Osteocyte (in vitro differentiated cells): Measurements from ENCODE around the gene TCEAL4. TPM values are rescaled to one million over a fixed set of nuclear protein-coding genes. Genes with fewer than 3 reads are reported as not detected.
A peak's percentile ranks its signal among the peaks of the same experiment; 100 is the strongest.

Source experiments
- DNase-seq: peaks from one replicate; pipeline ENCODE4 v3.0.0; 2021; ENCODE audit warnings: mixed read lengths; ENCODE audit not compliant: unreplicated experiment; ENCODE audit errors: extremely low spot score
- H3K27ac Mint-ChIP-seq: one replicate; pipeline ENCODE4 v1.8.0; 2021; ENCODE audit warnings: mild to moderate bottlenecking, mixed read lengths; ENCODE audit not compliant: unreplicated experiment
- H3K27me3 Mint-ChIP-seq: one replicate; pipeline ENCODE4 v1.8.0; 2021; ENCODE audit warnings: mixed read lengths; ENCODE audit not compliant: unreplicated experiment
- H3K36me3 Mint-ChIP-seq: one replicate; pipeline ENCODE4 v1.8.0; 2021; ENCODE audit warnings: mixed read lengths; ENCODE audit not compliant: unreplicated experiment
- H3K4me1 Mint-ChIP-seq: one replicate; pipeline ENCODE4 v1.8.0; 2021; ENCODE audit warnings: mixed read lengths; ENCODE audit not compliant: unreplicated experiment
- H3K4me3 Mint-ChIP-seq: one replicate; pipeline ENCODE4 v1.8.0; 2021; ENCODE audit warnings: mild to moderate bottlenecking, moderate library complexity, mixed read lengths; ENCODE audit not compliant: unreplicated experiment
- H3K9me3 Mint-ChIP-seq: one replicate; pipeline ENCODE4 v1.8.0; 2021; ENCODE audit warnings: mixed read lengths; ENCODE audit not compliant: unreplicated experiment
- total RNA-seq: library from RNA; stranded (reverse); gene quantifications from 2 replicates; pipeline ENCODE4 v1.2.1, GENCODE V29; 2021
- TF ChIP-seq, protein P1 (sequence below): fragments of 200-600 bp; sonication (generic); IDR thresholded peaks from 2 replicates; pipeline ENCODE4 v1.5.0; 2021; ENCODE audit warnings: antibody characterized with exemption, mild to moderate bottlenecking, moderate library complexity

Gene TCEAL4
- total RNA-seq, 1 donor from 2014 or later, result 96.4 TPM

DNA sequence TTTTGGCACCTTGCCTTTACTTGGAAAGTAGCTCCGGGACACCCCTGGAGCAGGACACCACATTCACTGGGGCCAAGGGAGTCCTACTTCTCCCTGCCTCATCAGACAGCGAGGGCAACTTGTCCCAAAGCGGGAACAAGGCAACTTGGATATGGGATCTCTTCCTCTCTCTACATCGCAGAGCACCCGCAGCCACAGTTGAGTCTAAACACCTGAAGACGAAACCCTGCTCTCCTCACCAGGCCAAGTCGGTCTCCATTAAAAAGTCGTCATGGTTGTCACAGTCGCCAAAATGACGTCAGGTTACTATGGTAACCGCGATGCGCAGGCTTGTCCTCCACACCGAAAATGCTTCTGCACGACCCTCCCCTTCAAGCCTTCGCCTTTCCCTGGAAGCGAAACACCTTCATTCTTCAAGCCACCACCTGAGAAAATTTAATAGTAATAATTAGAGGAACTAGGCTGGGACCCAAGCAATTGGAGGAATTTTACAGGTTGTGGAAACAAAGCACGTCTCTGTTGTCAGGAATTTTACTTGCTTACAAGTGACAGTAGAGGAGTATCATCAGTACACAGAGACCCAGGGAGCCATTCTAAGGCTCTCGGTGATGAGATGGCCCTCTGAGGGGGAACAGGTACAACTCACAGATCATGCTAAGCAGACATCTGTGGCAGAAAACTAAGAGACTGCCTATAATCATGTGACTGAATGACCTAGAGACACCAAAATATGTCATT, 30.5 kb upstream of the TCEAL4 start:
- Mint-ChIP-seq H3K4me3 (peak overlapping the region; percentile 81), H3K9me3 (no peaks in the 10 kb centered on the region)

GRCh38 chrX:103556963-103557612, 28.2 kb upstream of the TCEAL4 start:
- no peak for DNase-seq
- H3K4me3 Mint-ChIP-seq, result no peak overlapping the region

More for the DNA sequence above, 30.5 kb upstream of the TCEAL4 start:
- H3K27me3 Mint-ChIP-seq, result no peaks in the 10 kb centered on the region
- no peak for DNase-seq
- peaks cover 6% of the 10 kb centered on the region for H3K4me1 Mint-ChIP-seq
- no peaks in the 10 kb centered on the region for H3K36me3 Mint-ChIP-seq
- TF ChIP-seq, protein P1, sequence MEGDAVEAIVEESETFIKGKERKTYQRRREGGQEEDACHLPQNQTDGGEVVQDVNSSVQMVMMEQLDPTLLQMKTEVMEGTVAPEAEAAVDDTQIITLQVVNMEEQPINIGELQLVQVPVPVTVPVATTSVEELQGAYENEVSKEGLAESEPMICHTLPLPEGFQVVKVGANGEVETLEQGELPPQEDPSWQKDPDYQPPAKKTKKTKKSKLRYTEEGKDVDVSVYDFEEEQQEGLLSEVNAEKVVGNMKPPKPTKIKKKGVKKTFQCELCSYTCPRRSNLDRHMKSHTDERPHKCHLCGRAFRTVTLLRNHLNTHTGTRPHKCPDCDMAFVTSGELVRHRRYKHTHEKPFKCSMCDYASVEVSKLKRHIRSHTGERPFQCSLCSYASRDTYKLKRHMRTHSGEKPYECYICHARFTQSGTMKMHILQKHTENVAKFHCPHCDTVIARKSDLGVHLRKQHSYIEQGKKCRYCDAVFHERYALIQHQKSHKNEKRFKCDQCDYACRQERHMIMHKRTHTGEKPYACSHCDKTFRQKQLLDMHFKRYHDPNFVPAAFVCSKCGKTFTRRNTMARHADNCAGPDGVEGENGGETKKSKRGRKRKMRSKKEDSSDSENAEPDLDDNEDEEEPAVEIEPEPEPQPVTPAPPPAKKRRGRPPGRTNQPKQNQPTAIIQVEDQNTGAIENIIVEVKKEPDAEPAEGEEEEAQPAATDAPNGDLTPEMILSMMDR, result no peak
- peak overlapping the region; percentile 92 for H3K27ac Mint-ChIP-seq

DNA sequence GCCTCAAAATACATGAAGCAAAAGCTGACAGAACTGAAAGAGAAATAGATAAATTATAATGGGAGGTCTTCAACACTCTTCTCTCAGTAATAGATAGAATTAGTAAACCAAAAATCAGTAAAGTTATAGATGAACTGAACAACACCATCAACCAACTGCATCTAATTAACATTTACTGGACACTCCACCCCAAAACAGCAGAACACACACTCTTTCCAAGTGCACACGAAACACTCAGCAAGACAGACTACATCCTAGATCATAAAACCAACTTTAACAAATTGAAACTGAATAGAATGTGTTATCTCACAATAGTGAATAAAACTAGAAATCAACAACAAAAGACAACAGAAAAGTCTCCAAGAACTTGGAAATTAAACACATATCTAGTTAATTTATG, 25.1 kb upstream of the TCEAL4 start:
- Mint-ChIP-seq H3K27me3 (no peaks in the 10 kb centered on the region), H3K4me1 (no peaks in the 10 kb centered on the region), H3K27ac (no peak overlapping the region), H3K9me3 (no peaks in the 10 kb centered on the region), H3K36me3 (no peaks in the 10 kb centered on the region), H3K4me3 (no peak overlapping the region)
- TF ChIP-seq, protein P1, result no peak
- no peak for DNase-seq

More at GRCh38 chrX:103556963-103557612, 28.2 kb upstream of the TCEAL4 start:
- Mint-ChIP-seq H3K9me3 (no peaks in the 10 kb centered on the region), H3K36me3 (no peaks in the 10 kb centered on the region), H3K27me3 (no peaks in the 10 kb centered on the region), H3K27ac (no peak overlapping the region), H3K4me1 (peaks cover 6% of the 10 kb centered on the region)
- TF ChIP-seq, protein P1, result no peak

GRCh38 chrX:103562801-103563200, 22.5 kb upstream of the TCEAL4 start:
- DNase-seq, result no peak
- Mint-ChIP-seq H3K4me3 (no peak overlapping the region), H3K9me3 (no peaks in the 10 kb centered on the region), H3K36me3 (no peaks in the 10 kb centered on the region), H3K4me1 (no peaks in the 10 kb centered on the region), H3K27me3 (no peaks in the 10 kb centered on the region), H3K27ac (no peak overlapping the region)
- TF ChIP-seq, protein P1, result no peak

- Mint-ChIP-seq H3K4me3 (no peak overlapping the region), H3K27ac (no peak overlapping the region)
Measured at GRCh38 chrX:103565197-103565596, 20.1 kb upstream of the TCEAL4 start.

More at GRCh38 chrX:103565197-103565596, 20.1 kb upstream of the TCEAL4 start:
- no peaks in the 10 kb centered on the region for H3K4me1 Mint-ChIP-seq
- TF ChIP-seq, protein P1, result no peak
- H3K9me3 Mint-ChIP-seq, result no peaks in the 10 kb centered on the region
- no peaks in the 10 kb centered on the region for H3K36me3 Mint-ChIP-seq
- no peaks in the 10 kb centered on the region for H3K27me3 Mint-ChIP-seq
- no peak for DNase-seq
